ENCODE measurements around the gene ABI3BP. TPM values are rescaled to one million over a fixed set of nuclear protein-coding genes. Genes with fewer than 3 reads are reported as not detected.

Gene ABI3BP
- total RNA-seq, 2 experiments from 2014 or later = not detected

DNA sequence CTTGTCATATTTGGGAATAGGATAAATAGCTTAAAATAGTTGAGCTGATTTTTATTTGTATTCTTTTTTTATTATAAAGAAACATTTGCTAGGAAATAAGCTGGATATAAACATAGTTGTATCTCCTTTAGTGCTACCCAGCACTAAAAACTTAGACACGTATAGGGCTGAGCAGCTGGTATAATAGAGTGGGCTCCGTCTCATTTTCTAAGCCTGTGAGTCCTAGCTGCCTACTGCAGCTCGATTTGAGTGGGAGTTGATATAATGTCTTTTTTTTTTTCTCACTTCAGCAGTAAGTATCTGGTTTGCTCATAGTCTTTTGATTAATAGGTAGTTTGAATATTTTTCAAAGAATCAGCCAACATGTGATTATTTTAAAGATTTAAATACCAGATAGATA is 249.7 kb downstream of the ABI3BP start:
- Histone ChIP-seq H3K4me1 (ENCODE audit: insufficient read depth, low read length) (no peaks in the 10 kb centered on the region), H3K4me3 (ENCODE audit: low read length) (no peak overlapping the region), H3K27ac (ENCODE audit: low read depth in 1 of 2, low read length in 2 of 2) (no peak overlapping the region), H3K36me3 (ENCODE audit: insufficient read depth, low read length) (peaks cover 90% of the 10 kb centered on the region), H3K27me3 (ENCODE audit: control insufficient read depth in 1 of 2, insufficient read depth in 2 of 2, low read length in 2 of 2) (no peaks in the 10 kb centered on the region), H3K9me3 (ENCODE audit: control insufficient read depth in 1 of 2, insufficient read depth in 1 of 2, low read length in 2 of 2) (no peaks in the 10 kb centered on the region)
- CTCF ChIA-PET = interaction anchor here (0.5 kb wide), 1 partner anchor 305 kb away, joined by 3 read pairs; no protein-coding TSS in a partner anchor
- no peak for DNase-seq
- no peaks in the 10 kb centered on the region for H3K27me3 Mint-ChIP-seq
- intact Hi-C loops (cut with DNase I, micrococcal nuclease) = loop anchor here in 1 of 2 experiments (10.0 kb wide), 1 partner anchor 631 kb away; no protein-coding TSS in a partner anchor
- no peaks in the 10 kb centered on the region for H3K9me3 Mint-ChIP-seq
- POLR2A ChIA-PET = no interaction called here
- no peak for TF ChIP-seq CTCF (IDR thresholded peaks at IDR 0.05)
- no peak overlapping the region for H3K4me3 Mint-ChIP-seq
- no peak overlapping the region for H3K27ac Mint-ChIP-seq
- ATAC-seq (ENCODE audit: poor library complexity) = no peak
- peaks cover 90% of the 10 kb centered on the region for H3K36me3 Mint-ChIP-seq (ENCODE audit: low read depth)
- no peaks in the 10 kb centered on the region for H3K4me1 Mint-ChIP-seq (ENCODE audit: low read depth)

DNA sequence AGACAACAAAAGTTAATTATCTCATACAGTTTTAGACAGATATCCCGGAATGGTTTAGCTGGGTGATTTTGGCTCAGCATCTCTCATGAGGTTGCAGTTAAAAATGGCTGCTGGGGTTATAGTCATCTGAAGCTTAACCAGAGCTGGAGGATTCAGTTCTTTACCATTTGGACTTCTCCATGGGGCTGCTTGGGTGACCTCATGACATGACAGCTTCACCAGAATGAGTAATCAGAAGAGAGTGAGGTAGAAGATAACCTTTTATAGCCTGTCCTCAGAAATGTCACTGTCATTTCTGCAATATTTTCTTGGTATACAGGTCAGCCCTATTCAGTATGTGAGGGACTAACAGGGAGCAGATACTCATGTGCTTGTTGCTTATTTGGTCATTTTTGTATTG is 253.0 kb downstream of the ABI3BP start:
- H3K4me1 ChIP-seq (ENCODE audit: insufficient read depth, low read length) = no peaks in the 10 kb centered on the region
- no peaks in the 10 kb centered on the region for H3K4me1 Mint-ChIP-seq (ENCODE audit: low read depth)
- H3K36me3 Mint-ChIP-seq (ENCODE audit: low read depth) = peaks cover 91% of the 10 kb centered on the region
- H3K36me3 ChIP-seq (ENCODE audit: insufficient read depth, low read length) = peaks cover 91% of the 10 kb centered on the region
- no peaks in the 10 kb centered on the region for H3K27me3 ChIP-seq (ENCODE audit: control insufficient read depth in 1 of 2, insufficient read depth in 2 of 2, low read length in 2 of 2)
- no peak overlapping the region for H3K4me3 ChIP-seq (ENCODE audit: low read length)
- no peak overlapping the region for H3K4me3 Mint-ChIP-seq
- no peak for ATAC-seq (ENCODE audit: poor library complexity)
- no peaks in the 10 kb centered on the region for H3K27me3 Mint-ChIP-seq
- CTCF ChIA-PET = no interaction called here
- no peak for TF ChIP-seq CTCF (IDR thresholded peaks at IDR 0.05)
- POLR2A ChIA-PET = no interaction called here
- no peak for DNase-seq
- intact Hi-C loops (cut with DNase I, micrococcal nuclease) = loop anchor here in 1 of 2 experiments (10.0 kb wide), 1 partner anchor 635 kb away; no protein-coding TSS in a partner anchor
- H3K9me3 ChIP-seq (ENCODE audit: control insufficient read depth in 1 of 2, insufficient read depth in 1 of 2, low read length in 2 of 2) = no peaks in the 10 kb centered on the region
- H3K27ac ChIP-seq (ENCODE audit: low read depth in 1 of 2, low read length in 2 of 2) = no peak overlapping the region
- no peaks in the 10 kb centered on the region for H3K9me3 Mint-ChIP-seq
- no peak overlapping the region for H3K27ac Mint-ChIP-seq

GRCh38 chr3:100737334-100737733 is 255.9 kb downstream of the ABI3BP start:
- Mint-ChIP-seq H3K27ac (no peak overlapping the region), H3K27me3 (no peaks in the 10 kb centered on the region), H3K9me3 (no peaks in the 10 kb centered on the region), H3K4me3 (no peak overlapping the region), H3K36me3 (ENCODE audit: low read depth) (peaks cover 94% of the 10 kb centered on the region), H3K4me1 (ENCODE audit: low read depth) (no peaks in the 10 kb centered on the region)
- DNase-seq (peak in 1 of 14 experiments; percentile 8), ATAC-seq (ENCODE audit: poor library complexity) (no peak)
- ChIA-PET POLR2A (no interaction called here), CTCF (no interaction called here)
- H3K36me3 ChIP-seq (ENCODE audit: insufficient read depth, low read length) = peaks cover 95% of the 10 kb centered on the region
- no peak overlapping the region for H3K27ac ChIP-seq (ENCODE audit: low read depth in 1 of 2, low read length in 2 of 2)
- TF ChIP-seq CTCF (IDR thresholded peaks at IDR 0.05) = no peak
- H3K4me1 ChIP-seq (ENCODE audit: insufficient read depth, low read length) = no peaks in the 10 kb centered on the region
- H3K4me3 ChIP-seq (ENCODE audit: low read length) = no peak overlapping the region
- intact Hi-C loops (cut with DNase I, micrococcal nuclease) = no loop called here
- no peaks in the 10 kb centered on the region for H3K9me3 ChIP-seq (ENCODE audit: control insufficient read depth in 1 of 2, insufficient read depth in 1 of 2, low read length in 2 of 2)
- H3K27me3 ChIP-seq (ENCODE audit: control insufficient read depth in 1 of 2, insufficient read depth in 2 of 2, low read length in 2 of 2) = no peaks in the 10 kb centered on the region

All from CD4-positive, alpha-beta T cell (primary cell).